Measurements from ENCODE around the gene ANO2. TPM values are rescaled to one million over a fixed set of nuclear protein-coding genes. Genes with fewer than 3 reads are reported as not detected.

Gene ANO2
- polyA plus RNA-seq, 1 experiment, result 0.09 TPM

GRCh38 chr12:5875851-5876250 lies 69.2 kb downstream of the ANO2 start:
- DNase-seq (ENCODE audit: low read depth, low spot score), result no peak
- ChIA-PET CTCF (interaction anchor here (1.0 kb wide), 1 partner anchor 130 kb away, joined by 3 read pairs; no protein-coding TSS in a partner anchor), POLR2A (no interaction called here)
- H3K4me3 ChIP-seq (ENCODE audit: low read depth, low read length), result no peak overlapping the region
- H3K27me3 ChIP-seq (ENCODE audit: control insufficient read depth, insufficient read depth, low read length), result peaks cover 3% of the 10 kb centered on the region
- TF ChIP-seq CTCF (IDR thresholded peaks at IDR 0.05; ENCODE audit: low read depth, low read length), result no peak
- H3K9me3 ChIP-seq (ENCODE audit: control insufficient read depth, insufficient read depth, low read length), result no peaks in the 10 kb centered on the region
- H3K27ac ChIP-seq (ENCODE audit: low read depth, low read length), result no peak overlapping the region

- ChIA-PET CTCF (interaction anchor here (0.7 kb wide), 1 partner anchor 130 kb away, joined by 3 read pairs; no protein-coding TSS in a partner anchor), POLR2A (no interaction called here)
- DNase-seq (ENCODE audit: low read depth, low spot score), result no peak
These were observed 70.5 kb downstream of the ANO2 start for GRCh38 chr12:5874514-5874913.

GRCh38 chr12:5873281-5873919 lies 71.7 kb downstream of the ANO2 start:
- peaks cover 3% of the 10 kb centered on the region for H3K27me3 ChIP-seq (ENCODE audit: control insufficient read depth, insufficient read depth, low read length)
- DNase-seq (ENCODE audit: low read depth, low spot score), result no peak
- no peak overlapping the region for H3K27ac ChIP-seq (ENCODE audit: low read depth, low read length)
- POLR2A ChIA-PET, result no interaction called here
- CTCF ChIA-PET, result no interaction called here
- no peaks in the 10 kb centered on the region for H3K9me3 ChIP-seq (ENCODE audit: control insufficient read depth, insufficient read depth, low read length)
- TF ChIP-seq CTCF (IDR thresholded peaks at IDR 0.05; ENCODE audit: low read depth, low read length), result no peak
- no peak overlapping the region for H3K4me3 ChIP-seq (ENCODE audit: low read depth, low read length)

More at GRCh38 chr12:5874514-5874913, 70.5 kb downstream of the ANO2 start:
- no peaks in the 10 kb centered on the region for H3K9me3 ChIP-seq (ENCODE audit: control insufficient read depth, insufficient read depth, low read length)
- H3K27ac ChIP-seq (ENCODE audit: low read depth, low read length), result no peak overlapping the region
- peaks cover 3% of the 10 kb centered on the region for H3K27me3 ChIP-seq (ENCODE audit: control insufficient read depth, insufficient read depth, low read length)
- TF ChIP-seq CTCF (IDR thresholded peaks at IDR 0.05; ENCODE audit: low read depth, low read length), result no peak
- no peak overlapping the region for H3K4me3 ChIP-seq (ENCODE audit: low read depth, low read length)

GRCh38 chr12:5872745-5873144 lies 72.3 kb downstream of the ANO2 start:
- CTCF ChIA-PET, result interaction anchor here (1.1 kb wide), 1 partner anchor 444 kb away, joined by 5 read pairs; no protein-coding TSS in a partner anchor
- POLR2A ChIA-PET, result no interaction called here
- Histone ChIP-seq H3K9me3 (ENCODE audit: control insufficient read depth, insufficient read depth, low read length) (no peaks in the 10 kb centered on the region), H3K27me3 (ENCODE audit: control insufficient read depth, insufficient read depth, low read length) (peaks cover 3% of the 10 kb centered on the region), H3K4me3 (ENCODE audit: low read depth, low read length) (no peak overlapping the region), H3K27ac (ENCODE audit: low read depth, low read length) (no peak overlapping the region)
- no peak for DNase-seq (ENCODE audit: low read depth, low spot score)
- peak; percentile 39 for TF ChIP-seq CTCF (IDR thresholded peaks at IDR 0.05; ENCODE audit: low read depth, low read length)

GRCh38 chr12:5871741-5872140 lies 73.3 kb downstream of the ANO2 start:
- no peak for TF ChIP-seq CTCF (IDR thresholded peaks at IDR 0.05; ENCODE audit: low read depth, low read length)
- no peak for DNase-seq (ENCODE audit: low read depth, low spot score)
- POLR2A ChIA-PET, result no interaction called here
- no peak overlapping the region for H3K4me3 ChIP-seq (ENCODE audit: low read depth, low read length)
- CTCF ChIA-PET, result interaction anchor here (1.1 kb wide), 1 partner anchor 443 kb away, joined by 5 read pairs; no protein-coding TSS in a partner anchor
- peaks cover 3% of the 10 kb centered on the region for H3K27me3 ChIP-seq (ENCODE audit: control insufficient read depth, insufficient read depth, low read length)
- no peaks in the 10 kb centered on the region for H3K9me3 ChIP-seq (ENCODE audit: control insufficient read depth, insufficient read depth, low read length)
- no peak overlapping the region for H3K27ac ChIP-seq (ENCODE audit: low read depth, low read length)
